Activated CD4-positive, alpha-beta T cell treated with anti-CD3 and anti-CD28 coated beads for 4 hours (primary cell): ENCODE results near the gene AKAP12.
"Not testable (repeated sequence)": the region's sequence is repeated elsewhere in the genome, so short reads cannot be mapped to it uniquely, and the experiment has no call there.

Source experiments
- DNase-seq, 2 donors: peaks; one replicate each; pipeline ENCODE4 v3.0.0-alpha.2; 2020

The AKAP12 gene

GRCh38 chr6:151351146-151351700 lies 111.5 kb downstream of the AKAP12 start:
- DNase-seq: no peak

- DNase-seq: no peak
Observed at GRCh38 chr6:151351731-151352130, 112.0 kb downstream of the AKAP12 start.

DNA sequence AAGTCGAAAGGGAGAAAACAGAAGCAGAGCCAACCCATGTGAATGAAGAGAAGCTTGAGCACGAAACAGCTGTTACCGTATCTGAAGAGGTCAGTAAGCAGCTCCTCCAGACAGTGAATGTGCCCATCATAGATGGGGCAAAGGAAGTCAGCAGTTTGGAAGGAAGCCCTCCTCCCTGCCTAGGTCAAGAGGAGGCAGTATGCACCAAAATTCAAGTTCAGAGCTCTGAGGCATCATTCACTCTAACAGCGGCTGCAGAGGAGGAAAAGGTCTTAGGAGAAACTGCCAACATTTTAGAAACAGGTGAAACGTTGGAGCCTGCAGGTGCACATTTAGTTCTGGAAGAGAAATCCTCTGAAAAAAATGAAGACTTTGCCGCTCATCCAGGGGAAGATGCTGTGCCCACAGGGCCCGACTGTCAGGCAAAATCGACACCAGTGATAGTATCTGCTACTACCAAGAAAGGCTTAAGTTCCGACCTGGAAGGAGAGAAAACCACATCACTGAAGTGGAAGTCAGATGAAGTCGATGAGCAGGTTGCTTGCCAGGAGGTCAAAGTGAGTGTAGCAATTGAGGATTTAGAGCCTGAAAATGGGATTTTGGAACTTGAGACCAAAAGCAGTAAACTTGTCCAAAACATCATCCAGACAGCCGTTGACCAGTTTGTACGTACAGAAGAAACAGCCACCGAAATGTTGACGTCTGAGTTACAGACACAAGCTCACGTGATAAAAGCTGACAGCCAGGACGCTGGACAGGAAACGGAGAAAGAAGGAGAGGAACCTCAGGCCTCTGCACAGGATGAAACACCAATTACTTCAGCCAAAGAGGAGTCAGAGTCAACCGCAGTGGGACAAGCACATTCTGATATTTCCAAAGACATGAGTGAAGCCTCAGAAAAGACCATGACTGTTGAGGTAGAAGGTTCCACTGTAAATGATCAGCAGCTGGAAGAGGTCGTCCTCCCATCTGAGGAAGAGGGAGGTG lies 112.9 kb downstream of the AKAP12 start:
- no peak for DNase-seq

DNA sequence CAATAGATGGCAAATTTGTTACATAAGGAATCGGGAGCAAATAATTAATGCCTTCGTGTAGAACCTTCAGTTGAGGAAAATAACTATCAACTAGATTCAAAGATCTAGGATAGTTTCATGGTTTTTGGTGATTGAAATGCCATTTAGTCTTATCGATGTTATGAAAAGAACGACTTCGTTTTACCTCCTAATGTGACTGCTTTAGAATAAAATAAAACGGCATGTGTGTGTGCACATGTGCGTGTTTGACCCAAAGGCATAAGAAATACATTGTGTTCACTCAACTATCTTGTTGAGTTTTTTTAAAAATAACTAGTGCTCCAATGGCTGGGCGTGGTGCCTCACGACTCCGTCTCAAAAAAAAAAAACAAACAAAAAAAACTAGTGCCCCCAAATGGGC lies 114.0 kb downstream of the AKAP12 start:
- no peak for DNase-seq

GRCh38 chr6:151356983-151357382 lies 117.2 kb downstream of the AKAP12 start:
- DNase-seq: not testable (repeated sequence)

DNA sequence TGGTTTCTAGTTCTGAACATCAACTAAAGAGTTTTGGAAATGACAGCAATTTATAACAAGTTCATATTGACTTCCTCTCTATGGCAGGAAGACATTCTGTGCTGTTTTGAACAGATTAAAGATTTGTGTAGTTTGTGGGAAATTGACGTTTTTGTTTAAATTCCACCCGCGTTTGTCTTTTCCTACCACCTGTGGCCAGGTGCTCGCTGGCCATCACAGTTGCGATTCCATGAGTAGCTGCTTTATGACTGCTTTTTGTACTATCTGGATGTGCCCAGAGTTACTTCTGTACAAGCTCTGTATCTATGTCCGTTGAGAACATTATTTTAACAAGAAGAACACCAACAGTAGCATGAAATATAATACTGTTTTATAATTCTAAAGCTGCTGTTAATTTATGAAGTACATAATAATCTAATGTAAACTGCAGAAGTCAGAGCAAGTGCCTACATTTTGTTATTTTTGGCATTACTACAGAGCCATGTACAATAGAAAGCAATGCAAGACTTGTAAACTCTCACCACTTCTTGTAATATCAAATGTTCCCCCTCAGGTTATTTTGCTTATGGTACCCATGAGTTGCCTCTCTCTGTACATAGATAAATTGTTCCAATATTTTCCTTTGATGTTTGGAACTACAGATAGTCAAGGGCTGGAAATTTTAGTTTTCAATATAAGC lies 118.1 kb downstream of the AKAP12 start:
- no peak for DNase-seq

- no peak for DNase-seq
Observed at GRCh38 chr6:151358475-151358874, 118.7 kb downstream of the AKAP12 start.

GRCh38 chr6:151359486-151359885 lies 119.7 kb downstream of the AKAP12 start:
- DNase-seq: no peak

DNA sequence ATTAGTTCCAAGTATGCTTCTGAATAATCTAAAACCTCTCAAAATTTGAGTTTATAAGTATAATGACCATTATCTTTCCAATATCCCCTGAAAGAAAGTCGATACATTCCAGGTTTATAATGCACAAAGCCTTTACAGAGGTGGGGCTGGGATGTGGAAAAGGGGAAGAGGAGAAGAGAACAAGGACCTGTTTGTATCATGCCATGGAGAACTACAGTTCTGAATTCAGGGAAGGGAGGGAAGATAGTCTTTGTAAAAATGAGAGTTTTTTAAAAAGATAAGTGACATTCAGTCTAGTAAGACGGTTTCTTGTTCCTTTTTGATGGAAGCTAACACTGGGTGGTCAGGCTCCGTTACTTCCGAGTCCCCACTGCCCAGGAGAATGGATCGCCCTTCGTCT lies 125.5 kb downstream of the AKAP12 start:
- no peak for DNase-seq

DNA sequence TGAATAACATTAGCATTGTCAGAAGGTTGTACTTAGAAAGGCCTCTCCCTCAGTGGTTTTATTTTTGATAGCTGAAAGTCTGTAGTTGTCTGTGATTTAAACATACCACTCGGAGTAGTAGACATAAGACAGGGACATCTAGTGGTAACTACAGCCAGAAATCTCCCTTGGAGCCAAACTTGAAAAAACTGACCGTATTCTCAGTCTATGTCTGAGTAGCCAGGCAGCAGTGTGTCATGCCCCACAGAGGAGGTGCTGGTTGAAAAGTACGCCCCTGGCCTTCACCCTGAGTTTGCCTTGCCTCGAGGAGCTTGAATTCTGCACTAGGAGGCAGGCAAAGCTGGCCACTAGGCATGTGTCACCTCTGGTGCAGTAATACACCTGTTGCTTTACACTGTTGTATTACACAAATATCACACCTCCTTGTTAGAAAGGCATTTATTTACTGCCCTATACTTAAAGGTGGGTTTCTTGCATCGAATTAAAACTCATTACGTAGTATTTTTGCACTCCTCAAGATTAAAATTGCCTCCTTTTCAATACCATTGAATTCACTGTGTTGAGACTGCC lies 130.8 kb downstream of the AKAP12 start:
- no peak for DNase-seq

GRCh38 chr6:151372164-151372563 lies 132.4 kb downstream of the AKAP12 start:
- DNase-seq: no peak

DNA sequence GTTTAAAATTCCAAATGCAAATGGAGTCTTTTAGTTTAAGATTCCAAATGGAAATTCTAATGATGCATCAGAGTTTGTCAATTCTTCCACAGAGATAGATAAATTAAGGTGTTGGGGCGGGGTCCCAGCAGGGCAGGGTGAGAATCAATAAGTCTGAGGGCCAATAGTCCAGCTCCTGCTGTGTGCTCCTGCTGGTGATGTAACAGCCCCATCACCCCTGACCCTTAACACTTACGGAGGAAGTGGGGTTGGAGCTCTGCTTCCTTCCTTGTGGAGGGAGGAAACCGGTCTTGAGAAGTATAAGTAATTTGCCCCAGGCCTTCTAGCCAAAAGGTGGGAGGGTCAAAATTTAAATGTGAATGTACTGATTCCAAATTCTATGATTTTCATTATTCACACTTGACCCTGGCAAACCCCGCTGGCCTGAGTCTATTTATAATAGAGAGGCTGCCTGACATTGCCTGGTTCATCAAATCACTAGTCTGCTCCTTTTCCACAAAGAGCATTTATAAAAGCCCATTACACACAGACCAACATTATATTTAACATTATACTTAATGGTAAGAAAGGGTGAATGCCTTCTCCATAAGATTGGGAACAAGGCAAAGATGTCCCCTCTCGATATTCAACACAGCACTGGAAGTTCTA lies 134.4 kb downstream of the AKAP12 start:
- no peak for DNase-seq

GRCh38 chr6:151375833-151376232 lies 136.1 kb downstream of the AKAP12 start:
- DNase-seq: no peak

- DNase-seq: no peak
Observed at GRCh38 chr6:151376440-151376839, 136.7 kb downstream of the AKAP12 start.

- DNase-seq: no peak
Observed at GRCh38 chr6:151377095-151377494, 137.3 kb downstream of the AKAP12 start.

GRCh38 chr6:151379933-151380847 lies 140.4 kb downstream of the AKAP12 start:
- peak in 1 of 2 donors; percentile 20 for DNase-seq

GRCh38 chr6:151380848-151381205 lies 141.1 kb downstream of the AKAP12 start:
- DNase-seq: no peak

GRCh38 chr6:151381722-151382121 lies 142.0 kb downstream of the AKAP12 start:
- no peak for DNase-seq

DNA sequence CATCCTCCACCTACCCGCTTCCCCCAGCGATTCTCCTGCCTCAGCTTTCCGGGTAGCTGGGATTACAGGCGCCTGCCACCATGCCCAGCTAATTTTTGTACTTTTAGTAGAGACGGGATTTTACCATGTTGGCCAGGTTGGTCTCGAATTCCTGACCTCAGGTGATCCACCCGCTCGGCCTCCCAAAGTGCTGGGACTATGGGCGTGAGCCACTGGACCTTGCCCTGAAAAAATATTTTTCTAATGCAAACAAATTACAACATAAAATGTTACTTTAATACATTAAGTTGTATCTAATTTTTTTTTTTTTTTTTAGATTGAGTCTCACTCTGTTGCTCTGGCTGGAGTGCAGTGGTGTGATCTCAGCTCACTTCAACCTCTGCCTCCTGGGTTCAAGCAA lies 142.9 kb downstream of the AKAP12 start:
- DNase-seq: not testable (repeated sequence)

DNA sequence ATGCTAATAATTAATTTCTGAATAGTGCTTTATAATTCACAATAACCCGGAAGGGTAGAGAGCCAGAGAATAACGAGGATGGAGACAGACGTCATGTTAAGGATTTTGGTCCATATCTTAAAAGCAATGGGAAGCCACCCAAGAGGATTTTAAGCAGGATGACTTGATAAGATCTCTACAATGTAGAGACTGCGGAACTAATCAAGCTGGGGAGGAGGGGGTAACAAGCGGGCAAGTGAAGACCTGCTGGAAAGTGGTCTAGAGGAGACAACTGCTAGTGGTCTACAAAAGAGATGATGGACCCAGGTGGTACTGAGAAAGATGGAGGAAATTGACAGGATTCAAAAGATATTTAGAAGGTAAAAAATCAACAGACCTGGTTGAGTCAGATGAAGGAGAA lies 144.4 kb downstream of the AKAP12 start:
- no peak for DNase-seq

DNA sequence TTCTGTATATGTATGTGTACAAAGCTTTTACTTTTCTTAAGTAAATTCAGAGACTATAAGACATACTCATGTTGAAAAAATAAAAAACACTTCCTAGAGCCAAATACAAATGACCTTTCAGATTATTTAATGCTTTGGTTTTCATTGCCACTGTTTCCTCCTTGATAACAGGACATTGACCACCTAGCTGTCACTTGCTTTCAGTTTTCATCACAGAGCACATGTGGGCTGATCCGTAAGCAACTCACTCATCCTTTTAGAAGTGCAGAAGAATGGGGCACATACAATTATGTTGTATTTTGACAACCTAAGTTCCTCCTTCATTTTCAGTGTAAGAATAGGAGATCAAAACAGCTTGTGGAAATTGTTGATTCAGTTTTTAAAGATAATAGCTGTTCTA lies 145.4 kb downstream of the AKAP12 start:
- DNase-seq: no peak
